ENCODE data around the gene MYMK. TPM values are rescaled to one million over a fixed set of nuclear protein-coding genes. Genes with fewer than 3 reads are reported as not detected.

Gene MYMK
- total RNA-seq, 4 donors from 2014 or later, result not detected

DNA sequence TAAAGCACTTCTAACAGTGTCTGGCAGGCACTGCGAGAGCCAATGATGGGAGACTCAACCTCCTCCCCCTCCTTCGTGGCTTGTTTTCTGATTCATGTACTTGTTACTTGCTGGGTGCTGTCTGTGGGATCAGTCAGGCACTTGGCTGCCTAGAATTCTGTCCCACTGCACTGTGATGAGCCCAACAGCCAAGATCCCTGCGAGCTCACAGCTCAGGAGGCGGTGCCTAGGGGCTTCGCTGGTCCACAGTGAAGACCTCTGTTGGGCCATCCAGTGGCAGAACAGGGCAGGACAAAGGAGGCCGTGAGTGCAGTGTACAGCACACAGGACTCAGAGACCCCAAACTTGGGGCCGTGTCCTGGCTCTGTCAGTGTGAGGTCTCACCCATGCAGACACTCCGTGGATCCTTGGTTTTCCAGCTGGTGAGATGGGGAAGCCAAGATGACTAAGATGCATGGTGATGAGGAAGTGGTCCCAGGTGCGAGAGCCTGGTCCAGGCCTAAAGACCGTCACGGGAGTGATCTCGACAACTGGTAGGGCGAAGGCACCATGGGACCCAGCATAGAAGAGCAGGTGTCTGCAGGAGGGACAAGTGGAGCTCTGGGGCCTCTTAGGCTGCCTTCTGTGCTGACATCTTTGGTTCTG lies 19.5 kb downstream of the MYMK start:
- Histone ChIP-seq H3K9me3 (peaks cover 0 to 12% of the 10 kb centered on the region in 2 donors), H3K36me3 (no peaks in the 10 kb centered on the region), H3K4me1 (peaks cover 0 to 18% of the 10 kb centered on the region in 2 donors), H3K27me3 (no peaks in the 10 kb centered on the region), H3K4me3 (no peak overlapping the region), H3K27ac (peak overlapping the region in 1 of 2 donors; percentile 21)
- no peak for DNase-seq
- intact Hi-C loops (cut with DNase I; ENCODE audit: low total_unique reads), result no loop called here
- TF ChIP-seq POLR2A (IDR thresholded peaks at IDR 0.05), result no peak
- TF ChIP-seq, protein P1, sequence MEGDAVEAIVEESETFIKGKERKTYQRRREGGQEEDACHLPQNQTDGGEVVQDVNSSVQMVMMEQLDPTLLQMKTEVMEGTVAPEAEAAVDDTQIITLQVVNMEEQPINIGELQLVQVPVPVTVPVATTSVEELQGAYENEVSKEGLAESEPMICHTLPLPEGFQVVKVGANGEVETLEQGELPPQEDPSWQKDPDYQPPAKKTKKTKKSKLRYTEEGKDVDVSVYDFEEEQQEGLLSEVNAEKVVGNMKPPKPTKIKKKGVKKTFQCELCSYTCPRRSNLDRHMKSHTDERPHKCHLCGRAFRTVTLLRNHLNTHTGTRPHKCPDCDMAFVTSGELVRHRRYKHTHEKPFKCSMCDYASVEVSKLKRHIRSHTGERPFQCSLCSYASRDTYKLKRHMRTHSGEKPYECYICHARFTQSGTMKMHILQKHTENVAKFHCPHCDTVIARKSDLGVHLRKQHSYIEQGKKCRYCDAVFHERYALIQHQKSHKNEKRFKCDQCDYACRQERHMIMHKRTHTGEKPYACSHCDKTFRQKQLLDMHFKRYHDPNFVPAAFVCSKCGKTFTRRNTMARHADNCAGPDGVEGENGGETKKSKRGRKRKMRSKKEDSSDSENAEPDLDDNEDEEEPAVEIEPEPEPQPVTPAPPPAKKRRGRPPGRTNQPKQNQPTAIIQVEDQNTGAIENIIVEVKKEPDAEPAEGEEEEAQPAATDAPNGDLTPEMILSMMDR (IDR thresholded peaks at IDR 0.05), result no peak

DNA sequence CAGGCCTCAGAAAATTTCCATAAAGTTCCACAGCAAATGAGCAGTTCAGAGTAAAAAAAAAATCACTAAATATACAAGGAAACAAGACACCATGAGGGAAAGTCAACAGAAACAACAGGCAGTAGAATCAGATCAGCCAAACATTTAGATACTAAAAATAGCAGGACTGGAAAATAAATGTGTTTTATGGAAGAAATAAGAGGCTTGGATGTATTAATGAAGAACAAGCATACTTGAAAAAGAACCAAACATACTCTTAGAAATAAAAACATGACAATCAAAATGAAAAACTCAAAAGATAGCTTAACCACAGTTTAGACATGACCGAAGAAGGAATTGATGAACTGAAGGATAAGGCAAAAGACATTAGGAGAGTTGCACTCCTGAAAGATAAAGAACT lies 22.6 kb downstream of the MYMK start:
- Histone ChIP-seq H3K36me3 (no peaks in the 10 kb centered on the region), H3K4me1 (peaks cover 0 to 12% of the 10 kb centered on the region in 2 donors), H3K27ac (no peak overlapping the region), H3K27me3 (no peaks in the 10 kb centered on the region), H3K4me3 (no peak overlapping the region), H3K9me3 (peaks cover 0 to 12% of the 10 kb centered on the region in 2 donors)
- intact Hi-C loops (cut with DNase I; ENCODE audit: low total_unique reads), result no loop called here
- no peak for DNase-seq
- TF ChIP-seq, protein P1 (IDR thresholded peaks at IDR 0.05), result no peak
- TF ChIP-seq POLR2A (IDR thresholded peaks at IDR 0.05), result no peak

DNA sequence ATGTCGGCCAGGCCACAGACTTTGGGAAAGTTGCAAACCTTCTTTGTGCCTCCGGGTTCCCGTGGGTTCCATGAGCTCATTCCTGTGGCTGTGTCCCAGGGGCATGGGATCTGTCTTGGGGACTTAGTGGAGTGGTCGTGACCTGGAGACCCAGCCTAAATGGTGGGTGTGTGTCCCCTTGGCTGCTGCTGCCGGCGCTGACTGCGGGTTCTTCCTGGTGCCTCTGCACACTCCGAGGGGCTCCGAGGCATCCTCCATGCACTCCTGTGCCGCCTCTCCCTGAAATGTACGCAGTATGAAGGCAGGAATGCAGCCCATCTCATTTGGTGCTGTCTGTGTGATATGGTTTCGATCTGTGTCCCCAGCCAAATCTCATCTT lies 24.9 kb downstream of the MYMK start:
- no peaks in the 10 kb centered on the region for H3K36me3 ChIP-seq
- H3K4me3 ChIP-seq, result no peak overlapping the region
- H3K4me1 ChIP-seq, result no peaks in the 10 kb centered on the region
- H3K27ac ChIP-seq, result no peak overlapping the region
- intact Hi-C loops (cut with DNase I; ENCODE audit: low total_unique reads), result no loop called here
- no peak for DNase-seq
- no peaks in the 10 kb centered on the region for H3K27me3 ChIP-seq
- TF ChIP-seq POLR2A (IDR thresholded peaks at IDR 0.05), result no peak
- TF ChIP-seq, protein P1 (IDR thresholded peaks at IDR 0.05), result no peak
- H3K9me3 ChIP-seq, result peaks cover 0 to 12% of the 10 kb centered on the region in 2 donors

GRCh38 chr9:133499132-133499891 lies 25.4 kb downstream of the MYMK start:
- Histone ChIP-seq H3K4me1 (no peaks in the 10 kb centered on the region), H3K4me3 (no peak overlapping the region), H3K9me3 (peaks cover 0 to 12% of the 10 kb centered on the region in 2 donors), H3K27ac (no peak overlapping the region), H3K36me3 (no peaks in the 10 kb centered on the region), H3K27me3 (no peaks in the 10 kb centered on the region)
- TF ChIP-seq, protein P1 (IDR thresholded peaks at IDR 0.05), result no peak
- TF ChIP-seq POLR2A (IDR thresholded peaks at IDR 0.05), result no peak
- DNase-seq, result no peak
- intact Hi-C loops (cut with DNase I; ENCODE audit: low total_unique reads), result no loop called here

Measured in uterus (tissue), 4 donors.